ENCODE data around the gene MOV10. TPM values are rescaled to one million over a fixed set of nuclear protein-coding genes. Genes with fewer than 3 reads are reported as not detected.

Gene MOV10
- total and polyA plus RNA-seq, 2 donors (not counting 3 experiments of a cell fraction or from before 2014, with no cell fraction given): 97.1 to 113 TPM

- no peaks in the 10 kb centered on the region for H3K79me2 ChIP-seq (ENCODE audit: control insufficient read depth, insufficient read depth, low read length)
- H3K4me2 ChIP-seq (ENCODE audit: insufficient read depth, low read length): peak overlapping the region; percentile 58
- H2AFZ ChIP-seq (ENCODE audit: low read depth, low read length): peak overlapping the region; percentile 73
- no TSS peak for BruUV-seq (replicated peaks)
- CTCF ChIA-PET: interaction anchor here (0.8 to 10.5 kb wide), 24 partner anchors 7 to 964 kb away, joined by 3 to 441 read pairs (median 6); partner anchors contain the start of genes LRIG2, MOV10 and RHOC
- no peak overlapping the region for H3K27ac ChIP-seq (ENCODE audit: insufficient read depth, low read depth, low read length)
- H3K27me3 ChIP-seq (ENCODE audit: control insufficient read depth in 2 of 2, insufficient read depth in 2 of 2, low read length in 2 of 2): no peaks in the 10 kb centered on the region
- DNase-seq (ENCODE audit: low read depth, low spot score) (no peak), FAIRE-seq (peak; percentile 49)
- POLR2A ChIA-PET: interaction anchor here (1.0 to 1.5 kb wide), 4 partner anchors 10 to 324 kb away, joined by 3 to 8 read pairs (median 4); partner anchors contain the start of gene SLC16A1
- H3K9me1 ChIP-seq (replicated peaks; ENCODE audit: control insufficient read depth, extremely low read depth, insufficient read depth, low read length): no peaks in the 10 kb centered on the region
- H3K9ac ChIP-seq (replicated peaks; ENCODE audit: extremely low read depth, insufficient read depth, low read length): no peak overlapping the region
- H3K4me3 ChIP-seq (replicated peaks in 1 of 3; ENCODE audit: insufficient read depth in 1 of 3, low read depth in 1 of 3, low read length in 3 of 3): peak overlapping the region; percentile 40 to 42 (median 41)
- H3K36me3 ChIP-seq (ENCODE audit: control insufficient read depth in 2 of 2, extremely low read depth in 1 of 2, insufficient read depth in 2 of 2, low read length in 2 of 2): no peaks in the 10 kb centered on the region
- no peaks in the 10 kb centered on the region for H3K9me3 ChIP-seq (replicated peaks; ENCODE audit: control insufficient read depth, insufficient read depth, low read length)
- dilution Hi-C loops (cut with MboI; ENCODE audit: extremely low pct_ligation_motif_present, low sequenced_read_pairs) (loop anchor here (5.0 kb wide), 1 partner anchor 83 kb away; no protein-coding TSS in a partner anchor), intact Hi-C loops (cut with micrococcal nuclease) (loop anchor here (1.0 to 10.0 kb wide), 7 partner anchors 7 to 1263 kb away; partner anchors contain the start of genes AP4B1, CAPZA1, DCLRE1B and OLFML3)
- no peaks in the 10 kb centered on the region for H4K20me1 ChIP-seq (replicated peaks; ENCODE audit: control insufficient read depth, extremely low read depth, insufficient read depth, low read length)
- peaks cover 11% of the 10 kb centered on the region for H3K4me1 ChIP-seq (ENCODE audit: control insufficient read depth, extremely low read depth, insufficient read depth, low read length)
- no peak for TF ChIP-seq GATA2 (IDR thresholded peaks at IDR 0.05; ENCODE audit: insufficient read depth, insufficient read length, low read depth, low read length)
- TF ChIP-seq JUN (IDR thresholded peaks at IDR 0.05; ENCODE audit: borderline replicate concordance, insufficient read depth, insufficient read length, low read depth): no peak
- TF ChIP-seq FOS (IDR thresholded peaks at IDR 0.05; ENCODE audit: borderline replicate concordance, insufficient read depth, low read length): no peak
- no peak for TF ChIP-seq POLR2AphosphoS5 (IDR thresholded peaks at IDR 0.05; ENCODE audit: insufficient read depth, low read depth, low read length)
- no peak for TF ChIP-seq POLR2A (IDR thresholded peaks at IDR 0.05; ENCODE audit: low read depth, low read length)
- TF ChIP-seq MAX (IDR thresholded peaks at IDR 0.05; ENCODE audit: insufficient read depth, insufficient read length): no peak
- peak; percentile 5 to 9 for TF ChIP-seq CTCF (IDR thresholded peaks at IDR 0.05; ENCODE audit: extremely low read depth in 1 of 2, insufficient read depth in 1 of 2, low read depth in 1 of 2, low read length in 2 of 2)
- no peak for TF ChIP-seq MYC (IDR thresholded peaks at IDR 0.05; ENCODE audit: low read depth, low read length)
- TF ChIP-seq EZH2 (IDR thresholded peaks at IDR 0.05; ENCODE audit: borderline replicate concordance, low read depth, low read length, severe bottlenecking): no peak
These were observed 40.1 kb downstream of the MOV10 start for GRCh38 chr1:112714313-112715263.
